GM20431 (cell line): ENCODE measurements around the gene USP6NL.

Experiments
- in situ Hi-C: fragments of 300-500 bp; cut with MseI, MboI; formaldehyde crosslinking; loops from one replicate; pipeline ENCODE4 v1.15.0; 2020; ENCODE audit warnings: low sequenced_read_pairs; ENCODE audit not compliant: unreplicated experiment

Gene USP6NL

GRCh38 chr10:11454958-11455566, 156.4 kb downstream of the USP6NL start:
- in situ Hi-C loops, result no loop called here

GRCh38 chr10:11454160-11454559, 157.3 kb downstream of the USP6NL start:
- in situ Hi-C loops, result no loop called here

- in situ Hi-C loops, result no loop called here
Observed at GRCh38 chr10:11451640-11452260, 159.7 kb downstream of the USP6NL start.

- in situ Hi-C loops, result no loop called here
Observed at GRCh38 chr10:11450427-11450826, 161.0 kb downstream of the USP6NL start.

GRCh38 chr10:11449761-11450160, 161.7 kb downstream of the USP6NL start:
- in situ Hi-C loops, result no loop called here

- in situ Hi-C loops, result no loop called here
Observed at GRCh38 chr10:11448545-11449244, 162.8 kb downstream of the USP6NL start.

- in situ Hi-C loops, result no loop called here
Observed at GRCh38 chr10:11448190-11448544, 163.3 kb downstream of the USP6NL start.

GRCh38 chr10:11447586-11447985, 163.9 kb downstream of the USP6NL start:
- in situ Hi-C loops, result no loop called here

GRCh38 chr10:11446864-11447263, 164.6 kb downstream of the USP6NL start:
- in situ Hi-C loops, result no loop called here

- in situ Hi-C loops, result no loop called here
Observed at GRCh38 chr10:11446133-11446532, 165.3 kb downstream of the USP6NL start.

GRCh38 chr10:11444531-11445228, 166.8 kb downstream of the USP6NL start:
- in situ Hi-C loops, result no loop called here

- in situ Hi-C loops, result no loop called here
Observed at GRCh38 chr10:11444155-11444530, 167.3 kb downstream of the USP6NL start.

- in situ Hi-C loops, result no loop called here
Observed at GRCh38 chr10:11443468-11444154, 167.8 kb downstream of the USP6NL start.

- in situ Hi-C loops, result no loop called here
Observed at GRCh38 chr10:11442001-11442773, 169.3 kb downstream of the USP6NL start.

GRCh38 chr10:11441151-11441535, 170.3 kb downstream of the USP6NL start:
- in situ Hi-C loops, result no loop called here

- in situ Hi-C loops, result no loop called here
Observed at GRCh38 chr10:11440250-11441150, 170.9 kb downstream of the USP6NL start.

GRCh38 chr10:11439523-11440053, 171.9 kb downstream of the USP6NL start:
- in situ Hi-C loops, result no loop called here

- in situ Hi-C loops, result no loop called here
Observed at GRCh38 chr10:11437391-11438142, 173.9 kb downstream of the USP6NL start.
